LHCN-M2 (cell line): ENCODE results near the gene UCN3. TPM values are rescaled to one million over a fixed set of nuclear protein-coding genes. Genes with fewer than 3 reads are reported as not detected.

Source experiments
- DNase-seq: peaks from one replicate; pipeline ENCODE4 v3.0.0-alpha.2; 2012; ENCODE audit warnings: low read depth
- polyA plus RNA-seq: library from polyadenylated mRNA; unstranded; fragments of >200 nt; gene quantifications from one replicate; pipeline ENCODE4 v1.2.1, GENCODE V29; 2012; ENCODE audit warnings: missing spikeins
- total RNA-seq: library from RNA; depleted of rRNA; stranded (reverse); fragments of >200 nt; gene quantifications from 2 replicates; pipeline ENCODE4 v1.2.3, GENCODE V29; 2014; rRNA removed

UCN3 gene, protein sequence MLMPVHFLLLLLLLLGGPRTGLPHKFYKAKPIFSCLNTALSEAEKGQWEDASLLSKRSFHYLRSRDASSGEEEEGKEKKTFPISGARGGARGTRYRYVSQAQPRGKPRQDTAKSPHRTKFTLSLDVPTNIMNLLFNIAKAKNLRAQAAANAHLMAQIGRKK
- total RNA-seq = not detected in 2 replicates
- polyA plus RNA-seq = not detected

DNA sequence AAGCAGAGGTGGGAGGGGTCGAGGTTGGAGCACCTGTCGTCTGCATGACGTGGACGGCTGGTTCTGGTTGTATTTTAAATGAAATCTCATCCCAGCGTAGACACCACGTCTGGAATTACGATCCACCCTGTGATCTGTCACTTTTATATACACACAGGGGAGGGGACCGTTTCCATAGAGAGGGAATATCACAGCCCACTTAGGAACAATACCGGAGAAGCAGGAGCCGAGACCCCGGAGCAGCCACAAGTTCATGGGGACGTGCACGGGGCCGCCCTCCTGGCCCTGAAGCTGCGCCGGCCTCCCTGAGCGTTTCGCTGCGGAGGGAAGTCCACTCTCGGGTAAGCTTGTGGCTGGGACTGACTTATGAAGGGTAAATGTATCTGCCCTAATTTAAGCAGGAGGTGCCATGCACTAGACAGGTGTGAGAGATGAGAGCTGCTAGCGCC lies at the start of gene UCN3:
UCN3 (plus strand) TSS at position 77 of the 449 bp plus-strand sequence. CDS start 8,755 bp downstream, outside the sequence.
- DNase-seq = no peak

DNA sequence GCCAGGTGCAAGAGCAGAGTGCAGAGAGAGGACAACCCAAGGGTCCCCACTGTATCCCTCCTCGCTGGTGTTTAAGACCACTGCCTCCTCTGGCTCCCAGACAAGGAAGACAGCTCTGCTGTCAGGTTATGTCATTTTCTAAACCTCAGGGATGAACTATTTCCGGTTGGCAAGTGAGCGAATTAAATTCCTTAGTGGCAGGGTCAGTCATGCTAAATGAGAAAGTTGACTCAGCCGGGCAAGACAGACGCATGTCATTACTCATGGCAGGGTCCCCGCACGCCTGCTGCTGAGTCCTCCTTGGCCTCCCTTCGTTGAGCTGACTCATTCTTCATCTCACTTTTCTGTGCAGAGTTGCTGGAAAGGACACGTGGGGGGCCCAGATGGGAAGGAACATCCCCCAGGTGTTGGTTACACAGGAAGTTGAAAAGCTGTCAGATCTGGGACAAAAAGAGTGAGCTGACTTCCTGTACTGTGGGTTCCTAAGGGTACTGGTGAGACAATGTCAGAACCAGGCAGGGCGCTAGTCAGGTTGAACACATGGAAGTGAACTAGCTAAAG lies 47.1 kb upstream of the UCN3 start:
- DNase-seq = peak; percentile 83

DNA sequence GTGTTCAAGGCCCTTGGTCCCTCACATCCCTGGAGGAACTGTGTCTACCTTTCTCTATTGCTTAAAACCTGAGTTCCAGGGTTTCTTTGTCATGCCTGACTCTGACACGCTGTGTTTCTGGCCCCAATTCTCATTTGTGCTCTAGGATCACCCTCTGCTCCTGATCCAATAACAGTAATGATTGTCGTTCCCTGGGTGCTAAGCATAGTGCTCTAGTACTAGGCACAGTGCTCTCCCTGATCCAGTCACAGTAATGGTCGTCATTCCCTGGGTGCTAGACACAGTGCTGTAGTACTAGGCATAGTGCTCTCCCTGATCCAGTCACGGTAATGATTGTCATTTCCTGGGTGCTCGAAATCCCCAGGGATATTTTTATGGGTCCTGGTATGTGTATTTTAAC lies 46.6 kb upstream of the UCN3 start:
- DNase-seq = no peak

DNA sequence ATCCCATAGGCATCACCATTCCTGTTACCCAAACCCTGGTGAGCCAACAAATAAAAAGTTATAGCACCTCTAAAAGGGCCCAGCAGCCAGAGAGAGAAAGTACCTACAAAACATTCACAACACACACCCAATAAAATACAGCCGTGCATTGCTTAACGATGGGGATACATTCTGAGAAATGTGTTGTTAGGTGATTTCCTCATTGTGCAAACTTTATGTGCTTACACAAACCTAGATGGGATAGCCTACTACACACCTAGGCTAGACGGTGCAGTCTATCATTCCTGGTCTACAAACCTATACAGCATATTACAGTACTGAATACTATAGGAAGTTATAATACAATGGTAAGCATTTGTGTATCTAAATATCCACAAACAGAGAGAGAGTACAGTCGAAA lies 44.9 kb upstream of the UCN3 start:
- no peak for DNase-seq

DNA sequence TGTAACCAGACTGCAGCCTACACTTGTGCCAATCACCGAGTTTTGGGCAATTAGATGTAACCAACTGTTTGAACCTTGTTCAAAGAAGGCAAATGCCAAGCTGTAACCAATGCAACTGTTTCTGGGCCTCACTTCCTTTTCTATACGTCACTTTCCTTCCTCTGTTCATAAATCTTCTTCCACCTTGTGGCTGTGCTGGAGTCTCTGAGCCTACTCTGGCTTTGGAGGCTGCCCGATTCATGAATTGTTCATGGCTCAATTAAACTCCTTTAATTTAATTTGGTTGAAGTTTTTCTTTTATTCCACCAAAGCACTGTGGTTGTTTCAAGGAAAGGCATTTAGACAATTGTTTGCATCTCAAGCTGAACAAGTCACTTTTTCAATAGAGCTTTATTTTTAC lies 43.5 kb upstream of the UCN3 start:
- DNase-seq = no peak

DNA sequence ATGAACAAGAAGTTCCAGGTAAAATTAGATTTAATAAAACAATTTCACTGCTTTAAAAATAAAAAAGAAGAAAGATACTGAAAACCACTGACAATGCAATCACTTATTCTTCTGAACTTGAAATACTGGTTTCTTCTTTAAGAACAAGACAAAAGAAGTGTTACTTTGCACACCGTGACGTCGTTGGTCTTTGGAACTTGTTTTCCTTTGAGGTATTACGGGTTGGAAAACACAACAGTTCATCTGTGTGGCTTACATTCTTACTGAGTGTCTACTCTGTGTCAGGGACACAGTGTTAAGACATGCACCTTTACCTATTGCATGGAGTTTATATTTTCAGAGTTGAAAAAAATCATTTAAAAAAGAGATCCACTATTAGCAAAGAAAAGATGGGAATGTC lies 41.3 kb upstream of the UCN3 start:
- no peak for DNase-seq

DNA sequence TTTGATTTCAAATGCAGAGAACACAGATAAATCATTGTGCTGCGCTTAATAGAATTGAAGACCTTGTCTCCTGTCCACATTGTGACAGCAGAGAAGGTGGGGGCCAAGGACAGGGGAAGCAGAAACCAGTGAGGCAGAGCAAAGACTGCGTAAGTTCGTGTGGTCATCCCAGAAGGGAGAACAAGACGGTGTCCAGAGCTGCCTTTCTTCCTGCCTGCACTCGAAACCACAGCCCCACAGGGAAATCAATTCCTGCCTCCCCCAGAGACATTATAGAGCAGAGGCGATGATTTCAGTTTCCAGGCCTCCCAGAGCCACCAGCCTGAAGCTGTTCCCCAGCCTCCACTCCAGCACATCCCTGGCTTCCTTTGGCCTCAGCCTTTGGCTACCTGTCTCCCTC lies 39.7 kb upstream of the UCN3 start:
- DNase-seq = no peak

DNA sequence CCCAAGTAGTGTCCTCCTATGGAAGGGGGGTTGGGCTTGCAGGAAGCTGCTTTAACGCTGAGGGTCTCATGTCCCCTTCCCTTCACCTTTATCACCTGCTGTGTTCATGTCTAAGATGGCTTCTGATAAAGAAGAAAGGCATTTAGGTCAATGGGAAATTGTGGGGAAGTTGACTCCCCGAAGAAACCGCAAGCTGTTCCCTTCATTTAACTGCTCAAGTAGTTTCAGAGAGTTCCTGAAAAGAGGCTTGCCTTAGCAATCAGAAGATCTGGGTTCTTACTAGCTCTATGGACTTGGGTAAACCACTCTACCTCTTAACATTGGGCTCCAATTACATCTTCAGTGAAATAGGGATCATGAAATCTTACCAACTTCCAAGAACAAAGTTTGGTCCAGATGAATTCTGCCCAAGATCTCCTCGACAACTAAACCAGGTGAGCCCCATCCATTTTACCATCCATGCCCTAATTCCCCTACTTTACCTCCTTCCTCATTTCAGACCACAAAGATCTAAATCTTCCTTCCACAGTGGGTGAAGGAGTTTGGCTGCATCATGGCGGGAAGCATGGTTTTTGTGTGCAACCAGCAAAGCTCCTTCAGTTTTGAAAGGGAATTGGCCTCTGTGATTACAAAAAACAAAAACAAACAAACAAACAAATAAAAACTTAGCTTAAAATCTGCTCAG lies 30.4 kb upstream of the UCN3 start:
- no peak for DNase-seq

DNA sequence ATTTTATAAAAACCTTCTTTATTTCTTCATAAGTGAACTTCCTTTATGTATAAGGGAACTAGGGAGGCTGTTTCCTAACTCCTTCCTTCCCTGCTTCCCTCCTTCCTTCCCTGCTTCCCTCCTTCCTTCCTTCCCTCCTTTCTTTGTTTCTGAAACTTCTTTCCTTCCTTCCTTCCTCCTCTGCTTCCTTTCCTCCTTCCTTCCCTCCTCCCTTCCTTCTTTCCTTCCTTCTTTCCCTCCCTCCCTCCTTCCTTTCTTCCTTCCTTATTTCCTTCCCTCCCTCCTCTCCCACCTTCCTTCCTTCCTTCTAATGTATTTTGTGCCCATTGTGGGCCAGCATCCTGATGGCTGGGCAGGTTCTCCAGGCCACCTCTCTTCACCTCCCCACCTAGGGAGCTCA lies 26.8 kb upstream of the UCN3 start:
- no peak for DNase-seq

DNA sequence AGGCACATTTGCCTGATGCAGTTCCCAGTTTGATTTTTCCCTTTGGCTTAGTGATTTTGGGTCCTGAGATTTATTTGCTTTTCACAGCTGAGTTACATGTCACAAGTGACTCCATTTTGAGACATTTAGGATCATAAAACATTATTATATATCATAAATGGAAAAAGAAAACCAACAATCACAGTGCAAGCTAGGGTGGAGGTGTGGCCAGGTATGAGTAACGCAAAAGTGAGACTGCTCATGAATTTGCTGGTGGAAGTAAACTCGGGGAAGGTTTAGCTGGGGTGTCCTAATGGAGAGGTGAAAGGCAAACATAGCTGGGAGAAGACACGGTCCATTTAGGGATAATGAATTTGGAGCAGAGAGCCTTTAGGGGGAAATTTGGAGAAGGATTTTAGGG lies 21.7 kb upstream of the UCN3 start:
- no peak for DNase-seq

DNA sequence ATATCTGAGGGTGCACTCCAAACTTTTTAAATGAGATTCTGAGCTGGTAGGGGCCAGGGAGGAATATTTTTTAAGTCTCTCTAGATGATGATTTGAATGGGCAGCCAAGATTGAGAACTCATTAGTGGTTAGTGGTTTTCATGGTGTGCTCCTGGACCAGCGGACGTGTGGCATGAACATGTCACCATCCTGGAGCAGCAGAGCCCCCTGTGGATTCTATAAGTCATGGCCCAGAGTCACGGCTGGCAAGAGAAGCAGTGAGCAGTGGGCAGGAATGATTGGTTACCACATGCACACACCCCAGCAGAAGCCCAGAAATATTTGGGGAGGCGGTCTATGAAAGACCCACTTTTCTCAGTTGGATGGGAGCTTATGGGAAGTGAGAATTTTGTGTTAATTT lies 21.2 kb upstream of the UCN3 start:
- DNase-seq = peak; percentile 37

DNA sequence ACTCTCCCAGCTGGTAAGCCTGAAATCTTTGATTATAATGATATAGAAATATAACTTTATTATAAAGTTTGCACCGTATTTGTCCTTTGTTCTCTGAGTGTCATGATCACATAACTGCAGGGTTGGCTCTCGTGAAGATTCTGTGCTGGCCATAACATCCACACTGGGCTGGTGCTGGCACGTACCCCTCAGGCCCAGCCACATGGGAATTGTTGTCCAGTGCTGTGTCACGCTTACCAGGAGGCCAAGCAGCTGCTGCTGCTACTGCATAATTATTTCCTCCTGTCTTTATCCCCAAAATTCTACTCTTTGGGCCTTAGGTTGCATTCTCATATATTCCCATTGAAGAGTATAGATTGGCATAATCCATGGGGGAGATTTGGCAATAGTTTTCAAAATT lies 20.8 kb upstream of the UCN3 start:
- no peak for DNase-seq

DNA sequence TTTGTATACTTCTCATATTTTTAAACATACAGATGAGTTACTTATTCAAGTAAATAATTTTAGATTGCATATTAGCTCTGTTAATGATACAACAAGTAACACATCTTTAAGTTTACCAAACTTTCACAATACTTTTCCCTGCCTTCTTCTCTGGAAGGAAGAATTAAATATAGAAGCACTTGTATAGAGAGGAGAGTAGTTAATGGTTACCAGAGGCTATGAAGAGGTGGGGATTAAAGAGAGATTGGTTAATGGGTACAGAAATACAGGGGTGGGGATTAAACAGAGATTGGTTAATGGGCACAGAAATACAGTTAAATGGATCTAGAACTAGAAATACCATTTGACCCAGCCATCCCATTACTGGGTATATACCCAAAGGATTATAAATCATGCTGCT lies 20.0 kb upstream of the UCN3 start:
- no peak for DNase-seq

DNA sequence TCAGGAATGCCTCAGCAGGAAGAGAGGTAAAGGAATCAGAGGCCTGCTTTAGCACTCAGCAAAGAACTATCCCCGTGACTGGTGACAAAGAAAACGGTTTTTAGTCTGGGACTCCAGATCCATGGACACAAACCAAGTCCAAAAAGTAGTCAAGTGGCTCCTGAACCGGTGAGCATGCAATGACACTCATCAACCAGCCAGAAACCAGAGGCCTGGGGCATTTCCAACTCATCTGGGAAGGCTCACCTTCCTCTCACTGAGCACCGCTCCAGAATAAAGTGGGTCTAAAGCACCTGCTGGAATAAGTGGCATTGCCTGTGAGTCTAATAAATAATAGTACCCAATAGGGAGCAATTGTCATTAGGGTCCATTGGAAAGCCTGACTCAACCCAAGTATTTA lies 17.9 kb upstream of the UCN3 start:
- DNase-seq = no peak

DNA sequence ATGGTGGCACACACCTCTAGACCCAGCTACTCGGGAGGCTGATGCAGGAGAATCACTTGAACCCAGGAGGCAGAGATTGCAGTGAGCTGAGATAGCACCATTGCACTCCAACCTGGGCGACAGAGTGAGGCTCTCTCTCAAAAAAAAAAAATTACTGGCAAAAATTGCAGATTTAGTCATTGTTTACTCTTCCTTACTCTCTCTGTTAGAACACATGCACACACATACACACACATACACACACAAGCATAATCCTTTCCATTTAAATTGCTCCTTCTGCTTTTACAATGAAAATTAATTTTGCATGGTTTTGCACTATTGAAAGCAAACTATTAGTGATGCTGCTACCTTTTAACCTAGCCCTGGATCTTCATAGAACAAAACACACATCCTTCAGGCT lies 15.4 kb upstream of the UCN3 start:
- DNase-seq = no peak

DNA sequence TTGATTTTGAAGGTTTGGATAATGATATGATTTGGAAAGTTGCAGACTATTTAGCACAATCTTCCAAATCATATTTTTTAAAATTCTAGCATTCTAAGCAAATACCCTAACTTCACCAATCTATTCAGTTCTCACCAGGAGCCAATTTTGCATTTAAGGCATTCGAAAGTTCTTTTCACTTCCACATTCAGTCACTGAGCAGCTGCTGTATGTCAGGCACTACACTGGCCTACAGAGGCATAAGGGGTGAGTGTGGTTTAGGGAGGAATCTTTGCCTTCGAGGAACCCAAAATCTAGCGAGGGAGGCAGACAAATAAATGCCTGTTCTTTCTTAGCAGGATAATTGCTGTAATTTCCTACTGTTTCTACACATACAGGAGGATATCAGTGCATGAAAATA lies 10.7 kb upstream of the UCN3 start:
- DNase-seq = no peak

DNA sequence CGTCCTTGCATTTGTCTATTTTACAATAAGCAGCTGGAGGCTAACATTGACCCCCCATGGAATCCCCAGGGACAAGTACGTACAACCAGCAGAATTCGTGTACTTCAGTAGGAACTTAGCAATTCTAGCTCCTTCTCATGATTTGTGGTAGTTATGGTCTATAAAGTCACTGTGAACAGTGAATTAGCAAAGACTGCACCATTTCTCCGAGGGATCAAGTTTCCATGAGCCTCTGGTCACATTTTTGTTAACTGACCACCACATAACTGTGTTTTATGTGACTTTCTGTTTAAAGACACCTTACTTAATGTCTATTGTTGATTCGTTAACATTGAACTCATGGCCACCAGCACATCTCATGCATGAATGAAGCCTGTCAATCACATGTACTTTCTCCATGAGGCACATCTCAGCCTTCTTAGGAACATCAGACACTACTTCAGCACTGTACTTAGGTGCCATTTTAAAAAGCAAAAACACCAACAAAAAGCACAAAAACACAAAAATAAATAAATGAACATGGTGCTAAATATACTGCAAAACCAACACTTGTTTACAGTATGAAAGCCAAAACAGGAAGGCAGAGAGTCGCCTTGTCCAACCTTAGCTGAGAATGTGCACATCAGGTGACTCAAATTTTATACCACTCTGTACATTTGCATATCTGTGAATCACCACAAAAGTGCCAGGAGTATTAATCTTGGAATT lies 9.0 kb upstream of the UCN3 start:
- DNase-seq = no peak

DNA sequence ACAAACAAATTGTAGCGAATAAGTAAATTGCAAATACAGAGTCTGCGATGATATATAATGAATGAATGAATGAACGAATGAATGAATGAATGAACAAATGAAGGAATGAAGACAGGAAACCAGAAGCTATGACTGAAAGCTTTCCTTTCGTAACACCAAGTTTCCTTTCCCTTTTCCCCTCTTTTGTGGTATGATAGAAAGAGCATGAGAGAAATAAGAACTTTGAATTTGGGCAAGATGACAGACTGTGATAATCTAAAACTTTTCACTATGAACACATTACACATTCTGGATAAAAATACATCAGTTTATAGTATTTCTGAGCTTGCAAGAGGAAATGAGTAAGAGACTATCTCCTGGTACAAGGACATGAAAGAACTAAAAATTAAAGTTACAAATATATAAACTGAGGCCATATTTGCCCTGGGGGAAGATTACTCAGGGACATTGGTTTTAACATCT lies 8.4 kb upstream of the UCN3 start:
- peak; percentile 6 for DNase-seq

DNA sequence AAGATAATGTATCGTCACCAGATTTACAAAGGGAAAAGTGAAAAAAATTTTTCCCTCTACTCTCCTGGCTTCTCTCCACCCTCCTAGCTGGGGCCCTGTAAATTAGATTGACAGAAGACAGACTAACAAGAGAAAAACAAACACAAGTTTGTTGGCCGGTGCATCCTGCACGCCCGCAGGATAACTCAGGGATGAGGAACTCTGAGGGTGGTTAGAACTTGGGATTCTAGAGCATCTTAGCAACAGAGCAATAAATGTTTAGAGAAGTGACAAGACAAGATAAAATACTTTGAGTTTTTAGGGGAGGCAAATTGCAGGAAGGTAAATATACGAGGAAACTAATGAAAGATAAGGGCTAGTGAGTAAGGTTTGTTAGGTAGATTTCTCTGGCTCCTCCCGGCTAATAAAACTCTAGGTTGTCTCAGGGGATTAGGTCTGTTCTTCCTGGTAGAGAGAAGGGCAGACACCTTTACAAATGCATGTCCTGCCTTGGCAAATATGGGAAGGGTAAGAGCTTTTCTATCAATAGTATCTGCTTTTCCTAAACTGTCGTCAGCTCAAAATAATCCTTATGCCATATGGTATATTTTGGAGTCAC lies 4.3 kb upstream of the UCN3 start:
- no peak for DNase-seq

DNA sequence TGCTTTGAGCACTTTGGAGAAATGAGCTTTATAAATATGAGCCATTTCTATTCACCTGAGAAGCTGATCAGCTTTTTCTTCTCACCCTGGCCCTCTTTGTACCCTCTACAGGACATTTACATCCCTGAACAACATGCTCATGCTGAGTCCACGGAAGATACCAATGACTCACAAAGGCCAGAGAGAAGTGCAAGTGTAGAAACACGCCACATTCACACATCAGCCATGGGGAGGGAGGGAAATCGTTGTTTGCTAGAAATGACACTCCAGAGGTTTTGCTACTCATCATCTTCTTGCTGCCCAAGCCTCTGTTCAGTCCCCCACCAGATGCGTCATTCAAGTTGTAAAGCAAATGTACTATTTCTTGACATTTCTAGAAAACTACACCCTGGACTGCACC lies 2.8 kb upstream of the UCN3 start:
- DNase-seq = no peak

DNA sequence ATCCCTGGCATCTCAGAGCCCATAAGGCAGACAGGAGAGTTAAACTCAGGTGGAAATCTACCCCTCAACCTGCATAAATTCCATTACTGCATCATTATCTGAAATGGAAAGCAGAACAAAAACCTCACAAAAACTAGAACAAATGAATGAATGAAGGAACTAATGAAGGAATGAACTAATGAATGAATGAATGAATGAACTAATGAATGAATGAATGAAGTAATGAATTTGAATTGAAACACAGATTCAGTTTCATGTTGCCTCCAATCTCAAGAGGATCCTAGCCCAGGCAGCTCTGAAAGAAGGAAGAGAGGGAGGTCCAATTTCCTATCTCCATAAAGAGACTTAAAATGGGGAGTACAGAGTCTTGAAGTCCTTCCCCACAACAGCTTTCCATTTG lies 1.9 kb upstream of the UCN3 start:
- DNase-seq = no peak

DNA sequence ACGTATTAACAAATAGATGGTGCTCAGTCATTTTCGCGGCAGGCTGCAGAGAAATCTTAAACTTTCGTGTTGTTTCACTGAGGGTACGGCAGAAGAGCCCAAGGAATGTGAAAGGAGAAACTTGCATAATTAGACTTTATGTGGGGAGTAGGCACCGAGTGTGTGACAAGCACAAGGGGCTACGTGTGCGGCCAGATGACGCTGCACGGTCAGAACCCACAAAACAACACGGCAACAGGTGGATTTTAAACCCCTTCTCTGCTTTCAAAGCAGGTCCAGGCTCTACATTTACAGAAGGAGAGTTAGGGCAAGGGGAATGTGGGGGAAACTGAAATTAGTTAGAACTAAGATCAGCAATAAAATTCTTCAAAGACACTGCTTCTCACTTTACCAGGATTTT lies 392 bp upstream of the UCN3 start:
- no peak for DNase-seq
